K562 (cell line): ENCODE measurements around the gene RAP1A. TPM values are rescaled to one million over a fixed set of nuclear protein-coding genes. Genes with fewer than 3 reads are reported as not detected.

Source experiments
- ADNP ChIP-seq: fragments of 200-800 bp; sonication (Bioruptor generic); IDR thresholded peaks from 2 replicates; pipeline ENCODE4 v1.6.1; 2016; ENCODE audit warnings: missing genetic modification characterization, missing compliant biosample characterization
- CGGBP1 ChIP-seq: fragments of 250-450 bp; sonication (Bioruptor Pico); IDR thresholded peaks from 2 replicates; pipeline ENCODE4 v1.9.0; 2021; ENCODE audit warnings: mild to moderate bottlenecking
- CHD2 ChIP-seq: IDR thresholded peaks from 2 replicates; pipeline ENCODE4 v1.6.1; 2011; ENCODE audit warnings: low read depth, low read length
- DIDO1 ChIP-seq: fragments of 450-650 bp; IDR thresholded peaks from 2 replicates; pipeline ENCODE4 v1.6.1; 2016; ENCODE audit warnings: low read depth, missing biosample characterization, missing genetic modification characterization
- HDAC1 ChIP-seq, 2 experiments: fragments of 450-650 bp; IDR thresholded peaks; 2 replicates each; pipeline ENCODE4 v1.6.1; 2016 to 2017; ENCODE audit warnings: inconsistent platforms in 1 of 2, mild to moderate bottlenecking in 1 of 2, moderate library complexity in 1 of 2
- MYBL2 ChIP-seq, 2 experiments: fragments of 450-650 bp in 1 of 2; sonication (generic) in 1 of 2; formaldehyde crosslinking in 1 of 2; IDR thresholded peaks; 2 replicates each; pipeline versions ENCODE4 v1.6.1 to v1.8.1; 2017 to 2022; ENCODE audit warnings: borderline replicate concordance in 1 of 2, inconsistent platforms in 1 of 2, low read depth in 1 of 2, mild to moderate bottlenecking in 1 of 2, missing genetic modification reagents in 1 of 2, moderate library complexity in 1 of 2
- NELFE ChIP-seq: IDR thresholded peaks from 2 replicates; pipeline ENCODE4 v1.6.1; 2011; ENCODE audit warnings: mild to moderate bottlenecking; ENCODE audit not compliant: insufficient read depth, insufficient read length
- SREBF1 ChIP-seq: fragments of 150-350 bp; IDR thresholded peaks from 2 replicates; pipeline ENCODE4 v1.6.1; 2014; ENCODE audit warnings: antibody characterized with exemption, low read depth, low read length, borderline replicate concordance
- SRSF9 ChIP-seq: fragments of 200-400 bp; formaldehyde crosslinking; IDR thresholded peaks from 2 replicates; pipeline ENCODE4 v1.6.1; 2017; ENCODE audit warnings: low read depth, low read length, borderline replicate concordance
- TAF9B ChIP-seq: fragments of 450-650 bp; IDR thresholded peaks from 2 replicates; pipeline ENCODE4 v1.6.1; 2018; ENCODE audit warnings: mild to moderate bottlenecking; ENCODE audit not compliant: partially characterized antibody
- ZBTB2 ChIP-seq: fragments of 450-650 bp; IDR thresholded peaks from 2 replicates; pipeline ENCODE4 v1.6.1; 2016; ENCODE audit warnings: antibody characterized with exemption
- polyA plus RNA-seq, 8 experiments: library from polyadenylated mRNA; depleted of rRNA in 4 of 8; stranded (reverse) in 5 of 8; unstranded in 3 of 8; fragments of >200 nt; fragmentation: Nextera tagmentation in 2 of 8; fragmentation: Illumina TruSeq in 1 of 8; extraction: Ambion mirVana in 2 of 8; extraction: Trizol in 1 of 8; gene quantifications; 2 replicates each; pipeline versions ENCODE4 v1.2.1 to v1.2.3, GENCODE V29; 2011 to 2014; ENCODE audit warnings: inconsistent platforms in 1 of 8, missing spikeins in 1 of 8
- total RNA-seq, 7 experiments: library from RNA; depleted of rRNA in 6 of 7; stranded (reverse); fragments of >200 nt in 6 of 7; fragmentation: Illumina TruSeq in 2 of 7; extraction: Trizol in 2 of 7; gene quantifications; 2 replicates each; pipeline versions ENCODE4 v1.2.1 to v1.2.3, GENCODE V29; 2011 to 2021; ENCODE audit warnings: low replicate concordance in 1 of 7
- TF ChIP-seq, protein P1 (sequence below), 2 experiments: IDR thresholded peaks; 2 replicates each; pipeline ENCODE4 v1.6.1; 2012; ENCODE audit warnings: improper control_type of control experiment in 2 of 2, low read depth in 2 of 2, low read length in 2 of 2, borderline replicate concordance in 1 of 2
- TF ChIP-seq, protein P2 (sequence below): fragments of 450-650 bp; IDR thresholded peaks from 2 replicates; pipeline ENCODE4 v1.6.1; 2017; ENCODE audit warnings: antibody characterized with exemption, mild to moderate bottlenecking
- TF ChIP-seq, protein P3 (sequence below): fragments of 250-450 bp; sonication (Bioruptor Pico); IDR thresholded peaks from 2 replicates; pipeline ENCODE4 v1.8.0; 2022; ENCODE audit warnings: moderate library complexity, mild to moderate bottlenecking, inconsistent platforms

Gene RAP1A
- total and polyA plus RNA-seq, 9 of the 15 experiments (the other 6 are each of a cell fraction or from before 2014, with no cell fraction given) = 13.4 to 86.2 (median 32.5) TPM

DNA sequence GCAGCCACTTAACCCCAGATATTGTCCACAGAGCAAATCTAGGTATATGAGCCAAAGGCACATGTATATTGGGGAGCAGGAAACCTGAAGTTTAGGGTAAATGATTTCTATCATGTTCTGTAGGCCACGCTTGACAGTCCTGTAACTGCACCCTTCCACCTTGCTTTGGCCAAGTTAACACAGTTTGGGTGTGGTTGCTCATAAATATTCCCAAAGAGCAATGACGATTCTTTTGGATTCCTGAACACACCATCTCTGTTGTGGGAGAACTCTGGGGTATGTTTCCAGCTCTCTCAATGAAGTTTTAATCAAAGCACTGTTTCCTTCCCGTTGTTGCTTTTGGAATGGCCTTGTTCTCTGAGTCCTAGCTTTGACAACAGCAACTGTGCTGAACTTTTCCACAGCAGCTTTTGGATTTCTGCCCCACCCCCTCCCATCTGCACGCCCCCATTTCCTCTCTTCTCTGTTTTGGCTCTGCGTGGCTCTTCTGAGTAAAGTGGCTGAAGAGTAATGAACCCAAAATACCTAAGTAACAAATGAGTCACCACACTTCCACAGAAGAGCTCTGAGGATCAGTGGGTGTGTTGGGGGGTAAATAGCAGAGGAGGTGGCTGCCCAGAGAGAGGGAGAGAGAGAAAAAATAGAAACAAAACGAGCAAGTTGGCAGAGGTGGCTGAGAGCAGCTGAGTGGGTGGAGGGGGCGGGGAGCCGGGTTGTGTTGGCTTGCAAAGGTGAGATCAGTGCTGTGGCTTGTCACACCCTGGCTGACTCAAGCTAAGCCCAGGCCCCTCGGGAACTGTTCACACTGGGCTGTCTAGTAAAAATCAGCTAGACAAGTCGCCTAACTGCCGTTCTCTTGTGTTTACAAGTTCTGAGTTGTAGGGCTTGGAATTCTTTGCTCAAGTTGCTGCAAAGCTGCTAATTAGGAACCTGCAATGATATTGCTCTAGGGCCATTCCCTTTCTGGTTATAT lies 26.9 kb upstream of the RAP1A start (continued):
- TF ChIP-seq, protein P1, sequence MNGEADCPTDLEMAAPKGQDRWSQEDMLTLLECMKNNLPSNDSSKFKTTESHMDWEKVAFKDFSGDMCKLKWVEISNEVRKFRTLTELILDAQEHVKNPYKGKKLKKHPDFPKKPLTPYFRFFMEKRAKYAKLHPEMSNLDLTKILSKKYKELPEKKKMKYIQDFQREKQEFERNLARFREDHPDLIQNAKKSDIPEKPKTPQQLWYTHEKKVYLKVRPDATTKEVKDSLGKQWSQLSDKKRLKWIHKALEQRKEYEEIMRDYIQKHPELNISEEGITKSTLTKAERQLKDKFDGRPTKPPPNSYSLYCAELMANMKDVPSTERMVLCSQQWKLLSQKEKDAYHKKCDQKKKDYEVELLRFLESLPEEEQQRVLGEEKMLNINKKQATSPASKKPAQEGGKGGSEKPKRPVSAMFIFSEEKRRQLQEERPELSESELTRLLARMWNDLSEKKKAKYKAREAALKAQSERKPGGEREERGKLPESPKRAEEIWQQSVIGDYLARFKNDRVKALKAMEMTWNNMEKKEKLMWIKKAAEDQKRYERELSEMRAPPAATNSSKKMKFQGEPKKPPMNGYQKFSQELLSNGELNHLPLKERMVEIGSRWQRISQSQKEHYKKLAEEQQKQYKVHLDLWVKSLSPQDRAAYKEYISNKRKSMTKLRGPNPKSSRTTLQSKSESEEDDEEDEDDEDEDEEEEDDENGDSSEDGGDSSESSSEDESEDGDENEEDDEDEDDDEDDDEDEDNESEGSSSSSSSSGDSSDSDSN (IDR thresholded peaks at IDR 0.05; ENCODE audit: borderline replicate concordance in 1 of 2, low read depth in 2 of 2, low read length in 2 of 2) = no peak
- TF ChIP-seq MYBL2 (IDR thresholded peaks at IDR 0.05; ENCODE audit: low read depth) (no peak), MYBL2 (CRISPR knock-in tag; IDR thresholded peaks at IDR 0.05; ENCODE audit: borderline replicate concordance) (no peak), HDAC1 (IDR thresholded peaks at IDR 0.05) (peak in 1 of 2 experiments; percentile 81; a peak in 2 of 4 replicates), CGGBP1 (no peak), CHD2 (0 out of 2 replicates have a peak, but pooled peaks have one; percentile 41), ZBTB2 (peak; percentile 54; the same call in 1 of the 2 replicates), SREBF1 (no peak), ADNP (no peak), NELFE (no peak), SRSF9 (no peak), DIDO1 (tag) (no peak), TAF9B (peak; percentile 46)
- TF ChIP-seq, protein P2, sequence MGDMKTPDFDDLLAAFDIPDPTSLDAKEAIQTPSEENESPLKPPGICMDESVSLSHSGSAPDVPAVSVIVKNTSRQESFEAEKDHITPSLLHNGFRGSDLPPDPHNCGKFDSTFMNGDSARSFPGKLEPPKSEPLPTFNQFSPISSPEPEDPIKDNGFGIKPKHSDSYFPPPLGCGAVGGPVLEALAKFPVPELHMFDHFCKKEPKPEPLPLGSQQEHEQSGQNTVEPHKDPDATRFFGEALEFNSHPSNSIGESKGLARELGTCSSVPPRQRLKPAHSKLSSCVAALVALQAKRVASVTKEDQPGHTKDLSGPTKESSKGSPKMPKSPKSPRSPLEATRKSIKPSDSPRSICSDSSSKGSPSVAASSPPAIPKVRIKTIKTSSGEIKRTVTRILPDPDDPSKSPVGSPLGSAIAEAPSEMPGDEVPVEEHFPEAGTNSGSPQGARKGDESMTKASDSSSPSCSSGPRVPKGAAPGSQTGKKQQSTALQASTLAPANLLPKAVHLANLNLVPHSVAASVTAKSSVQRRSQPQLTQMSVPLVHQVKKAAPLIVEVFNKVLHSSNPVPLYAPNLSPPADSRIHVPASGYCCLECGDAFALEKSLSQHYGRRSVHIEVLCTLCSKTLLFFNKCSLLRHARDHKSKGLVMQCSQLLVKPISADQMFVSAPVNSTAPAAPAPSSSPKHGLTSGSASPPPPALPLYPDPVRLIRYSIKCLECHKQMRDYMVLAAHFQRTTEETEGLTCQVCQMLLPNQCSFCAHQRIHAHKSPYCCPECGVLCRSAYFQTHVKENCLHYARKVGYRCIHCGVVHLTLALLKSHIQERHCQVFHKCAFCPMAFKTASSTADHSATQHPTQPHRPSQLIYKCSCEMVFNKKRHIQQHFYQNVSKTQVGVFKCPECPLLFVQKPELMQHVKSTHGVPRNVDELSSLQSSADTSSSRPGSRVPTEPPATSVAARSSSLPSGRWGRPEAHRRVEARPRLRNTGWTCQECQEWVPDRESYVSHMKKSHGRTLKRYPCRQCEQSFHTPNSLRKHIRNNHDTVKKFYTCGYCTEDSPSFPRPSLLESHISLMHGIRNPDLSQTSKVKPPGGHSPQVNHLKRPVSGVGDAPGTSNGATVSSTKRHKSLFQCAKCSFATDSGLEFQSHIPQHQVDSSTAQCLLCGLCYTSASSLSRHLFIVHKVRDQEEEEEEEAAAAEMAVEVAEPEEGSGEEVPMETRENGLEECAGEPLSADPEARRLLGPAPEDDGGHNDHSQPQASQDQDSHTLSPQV = peak; percentile 75
- TF ChIP-seq, protein P3, sequence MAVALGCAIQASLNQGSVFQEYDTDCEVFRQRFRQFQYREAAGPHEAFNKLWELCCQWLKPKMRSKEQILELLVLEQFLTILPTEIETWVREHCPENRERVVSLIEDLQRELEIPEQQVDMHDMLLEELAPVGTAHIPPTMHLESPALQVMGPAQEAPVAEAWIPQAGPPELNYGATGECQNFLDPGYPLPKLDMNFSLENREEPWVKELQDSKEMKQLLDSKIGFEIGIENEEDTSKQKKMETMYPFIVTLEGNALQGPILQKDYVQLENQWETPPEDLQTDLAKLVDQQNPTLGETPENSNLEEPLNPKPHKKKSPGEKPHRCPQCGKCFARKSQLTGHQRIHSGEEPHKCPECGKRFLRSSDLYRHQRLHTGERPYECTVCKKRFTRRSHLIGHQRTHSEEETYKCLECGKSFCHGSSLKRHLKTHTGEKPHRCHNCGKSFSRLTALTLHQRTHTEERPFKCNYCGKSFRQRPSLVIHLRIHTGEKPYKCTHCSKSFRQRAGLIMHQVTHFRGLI (CRISPR knock-in tag) = no peak
